ENCODE data around the gene NEIL1.
"Not testable (repeated sequence)": the region's sequence is repeated elsewhere in the genome, so short reads cannot be mapped to it uniquely, and the experiment has no call there.

Gene NEIL1

DNA sequence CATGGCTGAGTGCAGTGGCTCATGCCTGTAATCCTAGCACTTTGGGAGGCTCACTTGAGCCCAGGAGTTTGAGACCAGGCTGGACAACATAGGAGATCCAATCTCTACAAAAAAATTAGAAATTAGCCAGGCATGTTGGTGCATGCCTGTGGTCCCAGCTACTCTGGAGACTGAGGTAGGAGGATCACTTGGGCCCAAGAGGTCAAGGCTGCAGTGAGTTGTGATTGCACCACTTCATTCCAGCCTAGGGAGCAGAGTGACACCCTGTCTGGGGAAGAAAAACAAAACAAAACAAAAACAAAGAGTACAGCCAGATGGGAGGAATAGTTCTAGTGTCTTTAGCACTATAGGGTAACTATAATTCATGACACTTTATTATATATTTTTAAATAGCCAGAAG lies 37.1 kb upstream of the NEIL1 start:
- Histone ChIP-seq H3K9me2 (replicated peaks; ENCODE audit: control insufficient read depth, low read length) (no peaks in the 10 kb centered on the region), H3K79me2 (ENCODE audit: control insufficient read depth, low read length) (no peaks in the 10 kb centered on the region), H3F3A (ENCODE audit: control insufficient read depth, insufficient read depth) (no peaks in the 10 kb centered on the region), H3K27me3 (ENCODE audit: control insufficient read depth, low read length) (peaks cover 32% of the 10 kb centered on the region), H3K27ac (ENCODE audit: low read depth, low read length) (no peak overlapping the region), H3K4me3 (ENCODE audit: low read length) (no peak overlapping the region), H4K20me1 (ENCODE audit: control insufficient read depth, insufficient read depth, low read depth, low read length) (no peaks in the 10 kb centered on the region), H3K4me1 (ENCODE audit: control insufficient read depth, low read length) (no peaks in the 10 kb centered on the region), H3K9me3 (ENCODE audit: control insufficient read depth, insufficient read depth, low read length) (no peaks in the 10 kb centered on the region), H3K36me3 (ENCODE audit: control insufficient read depth, low read length) (no peaks in the 10 kb centered on the region), H3K4me2 (ENCODE audit: low read length) (no peak overlapping the region)
- TF ChIP-seq EZH2phosphoT487 (IDR thresholded peaks at IDR 0.05; ENCODE audit: borderline replicate concordance, low read length) = no peak
- TF ChIP-seq, protein P1, sequence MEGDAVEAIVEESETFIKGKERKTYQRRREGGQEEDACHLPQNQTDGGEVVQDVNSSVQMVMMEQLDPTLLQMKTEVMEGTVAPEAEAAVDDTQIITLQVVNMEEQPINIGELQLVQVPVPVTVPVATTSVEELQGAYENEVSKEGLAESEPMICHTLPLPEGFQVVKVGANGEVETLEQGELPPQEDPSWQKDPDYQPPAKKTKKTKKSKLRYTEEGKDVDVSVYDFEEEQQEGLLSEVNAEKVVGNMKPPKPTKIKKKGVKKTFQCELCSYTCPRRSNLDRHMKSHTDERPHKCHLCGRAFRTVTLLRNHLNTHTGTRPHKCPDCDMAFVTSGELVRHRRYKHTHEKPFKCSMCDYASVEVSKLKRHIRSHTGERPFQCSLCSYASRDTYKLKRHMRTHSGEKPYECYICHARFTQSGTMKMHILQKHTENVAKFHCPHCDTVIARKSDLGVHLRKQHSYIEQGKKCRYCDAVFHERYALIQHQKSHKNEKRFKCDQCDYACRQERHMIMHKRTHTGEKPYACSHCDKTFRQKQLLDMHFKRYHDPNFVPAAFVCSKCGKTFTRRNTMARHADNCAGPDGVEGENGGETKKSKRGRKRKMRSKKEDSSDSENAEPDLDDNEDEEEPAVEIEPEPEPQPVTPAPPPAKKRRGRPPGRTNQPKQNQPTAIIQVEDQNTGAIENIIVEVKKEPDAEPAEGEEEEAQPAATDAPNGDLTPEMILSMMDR (IDR thresholded peaks at IDR 0.05; ENCODE audit: low read depth, low read length, poor library complexity, severe bottlenecking) = no peak

DNA sequence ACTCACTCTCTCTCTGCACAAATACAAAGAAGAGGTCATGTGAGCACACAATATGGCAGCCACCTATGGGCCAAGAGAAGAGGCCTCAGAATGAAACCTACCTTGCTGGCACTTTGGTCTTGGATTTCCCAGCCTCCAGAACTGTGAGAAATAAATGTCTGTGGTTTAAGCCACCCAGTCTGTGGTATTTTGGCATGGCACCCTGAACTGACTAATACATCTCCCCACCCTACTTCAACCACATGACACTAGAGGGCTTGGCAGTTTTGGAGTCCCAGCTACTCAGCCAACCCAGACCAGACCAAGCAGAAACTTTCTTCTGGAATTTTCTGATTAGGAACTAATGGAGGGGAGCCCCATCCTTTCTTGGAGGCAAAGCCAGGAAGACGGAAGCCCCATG lies 34.3 kb upstream of the NEIL1 start:
- H3K36me3 ChIP-seq (ENCODE audit: control insufficient read depth, low read length); H3K27ac ChIP-seq (ENCODE audit: low read depth, low read length); H3K4me3 ChIP-seq (ENCODE audit: low read length); H3K79me2 ChIP-seq (ENCODE audit: control insufficient read depth, low read length); H3K4me1 ChIP-seq (ENCODE audit: control insufficient read depth, low read length); H3K4me2 ChIP-seq (ENCODE audit: low read length); H4K20me1 ChIP-seq (ENCODE audit: control insufficient read depth, insufficient read depth, low read depth, low read length); H3K9me2 ChIP-seq (replicated peaks; ENCODE audit: control insufficient read depth, low read length); H3K9me3 ChIP-seq (ENCODE audit: control insufficient read depth, insufficient read depth, low read length); H3F3A ChIP-seq (ENCODE audit: control insufficient read depth, insufficient read depth): not testable (repeated sequence)
- H3K27me3 ChIP-seq (ENCODE audit: control insufficient read depth, low read length) = peaks cover 18% of the 10 kb centered on the region

DNA sequence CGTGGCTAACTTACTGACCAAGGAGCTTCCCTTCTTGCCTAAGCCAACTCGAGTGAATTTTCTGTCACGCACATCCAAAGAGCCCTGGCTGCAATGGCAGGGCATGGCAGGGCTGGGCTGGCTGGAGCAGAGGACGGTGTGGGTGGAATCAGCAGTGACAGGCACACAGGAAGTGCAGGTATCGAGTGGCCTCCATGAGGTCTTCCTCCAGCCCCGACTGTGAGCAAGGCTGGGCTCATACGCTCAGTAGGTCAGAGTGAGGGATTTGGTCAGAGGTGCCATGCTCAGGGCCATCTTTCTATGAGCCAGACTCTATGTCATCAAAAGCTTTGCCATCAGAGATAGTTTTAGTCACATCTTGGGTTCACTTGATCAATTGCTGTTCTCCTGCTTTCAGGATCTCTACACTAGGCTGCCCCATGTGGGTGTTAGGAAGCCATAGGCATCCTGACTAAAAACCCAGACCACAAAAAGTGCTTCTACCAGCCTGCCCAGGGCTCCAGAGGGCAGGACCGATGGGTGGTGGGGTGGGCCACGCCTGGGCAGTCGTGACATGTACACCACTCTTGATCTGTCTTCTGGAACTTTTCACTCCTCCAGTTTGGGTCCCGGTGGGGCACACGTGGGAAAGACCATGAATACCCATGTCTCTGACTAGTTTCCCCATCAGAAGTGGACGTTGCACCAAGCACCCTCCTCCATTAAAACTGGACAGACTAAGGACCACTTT lies 33.6 kb upstream of the NEIL1 start:
- Histone ChIP-seq H3K27me3 (ENCODE audit: control insufficient read depth, low read length) (peaks cover 13% of the 10 kb centered on the region), H3K4me3 (ENCODE audit: low read length) (no peak overlapping the region), H4K20me1 (ENCODE audit: control insufficient read depth, insufficient read depth, low read depth, low read length) (no peaks in the 10 kb centered on the region), H3K4me2 (ENCODE audit: low read length) (no peak overlapping the region), H3F3A (ENCODE audit: control insufficient read depth, insufficient read depth) (no peaks in the 10 kb centered on the region), H3K4me1 (ENCODE audit: control insufficient read depth, low read length) (no peaks in the 10 kb centered on the region), H3K9me3 (ENCODE audit: control insufficient read depth, insufficient read depth, low read length) (no peaks in the 10 kb centered on the region), H3K27ac (ENCODE audit: low read depth, low read length) (no peak overlapping the region), H3K79me2 (ENCODE audit: control insufficient read depth, low read length) (no peaks in the 10 kb centered on the region), H3K36me3 (ENCODE audit: control insufficient read depth, low read length) (no peaks in the 10 kb centered on the region), H3K9me2 (replicated peaks; ENCODE audit: control insufficient read depth, low read length) (no peaks in the 10 kb centered on the region)
- TF ChIP-seq EZH2phosphoT487 (IDR thresholded peaks at IDR 0.05; ENCODE audit: borderline replicate concordance, low read length) = no peak
- TF ChIP-seq, protein P1 (IDR thresholded peaks at IDR 0.05; ENCODE audit: low read depth, low read length, poor library complexity, severe bottlenecking) = no peak

DNA sequence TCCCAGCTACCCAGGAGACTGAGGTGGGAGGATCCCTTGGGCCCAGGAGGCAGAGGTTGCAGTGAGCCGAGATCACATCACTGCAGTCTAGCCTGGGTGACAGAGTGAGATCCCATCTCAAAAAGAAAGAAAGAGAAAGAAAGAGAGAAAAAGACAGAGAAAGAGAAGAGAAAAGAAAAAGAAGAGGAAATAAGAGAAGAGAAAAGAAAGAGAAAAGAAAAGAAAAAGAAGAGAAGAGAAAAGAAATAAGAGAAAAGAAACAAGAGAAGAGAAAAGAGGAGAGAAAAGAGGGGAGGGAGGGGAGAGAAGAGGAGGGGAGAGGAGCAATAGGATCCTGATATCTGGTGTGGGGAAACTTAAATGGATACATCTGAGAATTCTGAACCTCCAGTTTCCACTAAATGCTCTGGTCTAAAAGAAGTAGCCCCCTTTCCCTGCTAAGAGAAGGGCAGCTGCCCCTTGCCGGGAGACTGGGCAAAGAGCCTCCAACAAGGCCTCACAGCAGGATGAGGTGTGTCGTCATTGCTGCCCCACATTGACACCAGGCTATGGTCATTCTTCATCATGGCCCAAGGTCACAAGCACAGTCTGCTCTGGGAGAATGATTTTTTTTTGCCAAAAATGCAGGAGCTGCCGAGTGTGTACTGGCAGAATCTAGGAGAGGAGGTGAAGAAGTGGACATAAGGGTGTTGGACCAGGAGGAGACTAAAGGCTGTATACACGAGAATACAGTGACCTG lies 32.1 kb upstream of the NEIL1 start:
- Histone ChIP-seq H4K20me1 (ENCODE audit: control insufficient read depth, insufficient read depth, low read depth, low read length) (no peaks in the 10 kb centered on the region), H3K4me1 (ENCODE audit: control insufficient read depth, low read length) (no peaks in the 10 kb centered on the region), H3K9me3 (ENCODE audit: control insufficient read depth, insufficient read depth, low read length) (no peaks in the 10 kb centered on the region), H3K4me2 (ENCODE audit: low read length) (no peak overlapping the region), H3K27me3 (ENCODE audit: control insufficient read depth, low read length) (peaks cover under 1% of the 10 kb centered on the region; the same call in 1 of the 2 replicates), H3K79me2 (ENCODE audit: control insufficient read depth, low read length) (no peaks in the 10 kb centered on the region), H3K9me2 (replicated peaks; ENCODE audit: control insufficient read depth, low read length) (no peaks in the 10 kb centered on the region), H3F3A (ENCODE audit: control insufficient read depth, insufficient read depth) (no peaks in the 10 kb centered on the region), H3K4me3 (ENCODE audit: low read length) (no peak overlapping the region), H3K36me3 (ENCODE audit: control insufficient read depth, low read length) (no peaks in the 10 kb centered on the region), H3K27ac (ENCODE audit: low read depth, low read length) (no peak overlapping the region)
- TF ChIP-seq, protein P1 (IDR thresholded peaks at IDR 0.05; ENCODE audit: low read depth, low read length, poor library complexity, severe bottlenecking) = no peak
- no peak for TF ChIP-seq EZH2phosphoT487 (IDR thresholded peaks at IDR 0.05; ENCODE audit: borderline replicate concordance, low read length)

DNA sequence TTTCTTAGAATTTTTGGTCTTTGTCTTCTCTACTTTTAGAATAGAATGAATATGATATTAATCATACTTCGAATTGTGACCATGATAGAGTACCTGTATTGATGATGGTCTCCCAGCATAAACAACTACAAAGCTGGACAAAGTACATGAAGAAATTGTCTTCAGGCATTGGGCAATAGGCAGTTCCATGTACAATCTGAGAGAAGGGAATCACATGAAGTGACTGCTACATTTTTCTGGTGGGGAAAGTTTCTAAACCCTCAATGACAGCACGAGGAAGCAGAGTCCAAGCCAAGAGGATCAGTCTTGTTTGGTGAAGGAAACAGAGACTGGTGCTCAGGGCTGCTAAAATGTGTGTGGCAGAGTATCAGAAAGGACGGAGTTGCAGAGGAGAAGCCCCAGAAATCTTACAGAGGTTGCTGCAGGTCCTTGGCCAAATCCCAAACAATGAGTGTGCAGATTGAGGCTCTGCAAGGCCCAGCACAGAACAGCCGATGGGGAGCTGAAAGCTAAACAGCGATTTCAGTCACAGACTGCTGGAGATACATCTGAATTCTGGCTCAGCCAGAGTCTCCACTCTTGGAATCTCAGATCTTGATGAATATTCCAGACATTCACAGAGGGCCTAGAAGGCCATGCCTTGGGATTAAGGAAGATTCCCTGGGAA lies 27.5 kb upstream of the NEIL1 start:
- not testable (repeated sequence) for H3K79me2 ChIP-seq (ENCODE audit: control insufficient read depth, low read length); H4K20me1 ChIP-seq (ENCODE audit: control insufficient read depth, insufficient read depth, low read depth, low read length); H3K27me3 ChIP-seq (ENCODE audit: control insufficient read depth, low read length); H3K9me2 ChIP-seq (replicated peaks; ENCODE audit: control insufficient read depth, low read length); H3K4me3 ChIP-seq (ENCODE audit: low read length); H3K4me1 ChIP-seq (ENCODE audit: control insufficient read depth, low read length); H3K36me3 ChIP-seq (ENCODE audit: control insufficient read depth, low read length); H3F3A ChIP-seq (ENCODE audit: control insufficient read depth, insufficient read depth); H3K4me2 ChIP-seq (ENCODE audit: low read length); H3K9me3 ChIP-seq (ENCODE audit: control insufficient read depth, insufficient read depth, low read length); H3K27ac ChIP-seq (ENCODE audit: low read depth, low read length)

Data from DOHH2 (cell line).